ENCODE data around the gene ECE2. TPM values are rescaled to one million over a fixed set of nuclear protein-coding genes. Genes with fewer than 3 reads are reported as not detected.
"Not testable (repeated sequence)": the region's sequence is repeated elsewhere in the genome, so short reads cannot be mapped to it uniquely, and the experiment has no call there.

ECE2 gene
- total and polyA plus RNA-seq, 4 donors, result 3.6 to 23.1 (median 15.5) TPM

DNA sequence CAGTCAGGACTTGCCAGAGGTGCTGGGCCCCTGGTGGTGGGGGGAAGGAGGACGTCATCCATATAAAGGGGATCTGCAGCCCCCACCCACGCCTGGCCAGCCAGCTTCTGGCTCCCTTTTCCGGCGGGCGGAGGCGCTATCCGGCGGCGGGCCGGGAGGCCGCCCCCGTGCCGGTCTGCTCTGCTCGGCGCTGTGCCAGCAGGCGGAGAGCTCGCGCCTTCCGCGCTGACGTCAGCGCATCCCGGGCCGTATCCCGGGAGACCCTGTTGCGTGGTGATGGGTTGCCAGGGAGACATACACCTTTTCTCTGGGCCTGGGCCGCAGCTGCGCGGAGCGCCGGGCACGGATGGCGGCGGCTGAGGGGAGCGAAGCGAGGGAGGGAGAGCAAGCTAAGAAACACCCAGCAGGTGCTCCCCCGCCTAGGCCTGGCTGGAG lies 62.7 kb downstream of the ECE2 start:
- Histone ChIP-seq H3K27me3 (ENCODE audit: control insufficient read depth, insufficient read depth, low read length) (no peaks in the 10 kb centered on the region), H3K27ac (ENCODE audit: low read depth, low read length) (peak overlapping the region; percentile 96), H3K36me3 (ENCODE audit: control insufficient read depth, insufficient read depth, low read length) (peaks cover 52% of the 10 kb centered on the region), H3K4me1 (ENCODE audit: control insufficient read depth, insufficient read depth, low read length) (peaks cover 59% of the 10 kb centered on the region), H3K4me3 (ENCODE audit: low read depth, low read length) (peak overlapping the region; percentile 48), H3K9me3 (ENCODE audit: control insufficient read depth, insufficient read depth, low read length) (no peaks in the 10 kb centered on the region)
- peak; percentile 66 to 97 (median 86) for DNase-seq (ENCODE audit: low read depth in 4 of 6, low spot score in 6 of 6)
- WGBS (ENCODE audit: insufficient coverage), result 1% methylated on average over 37 of the region's 37 CpGs

DNA sequence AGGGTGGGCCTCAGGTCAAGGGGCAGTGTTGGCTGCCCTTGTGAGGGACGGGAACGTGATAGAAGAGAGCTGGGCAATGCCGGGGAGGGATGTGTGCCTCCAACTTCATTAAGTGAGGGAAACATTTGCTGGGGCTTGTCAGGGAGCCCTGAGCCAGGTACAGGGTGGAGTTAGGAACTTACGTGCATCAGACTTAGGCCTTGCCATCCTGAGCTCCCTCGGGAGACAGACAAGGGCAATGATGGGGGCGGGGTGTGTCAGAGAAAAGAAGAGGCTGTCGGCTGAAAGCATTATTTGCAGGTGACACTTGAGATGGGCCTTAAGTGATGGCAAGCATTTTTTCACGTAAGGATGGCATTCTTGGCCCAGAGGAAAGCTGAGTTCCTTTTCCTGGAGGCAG lies 63.2 kb downstream of the ECE2 start:
- H3K4me3 ChIP-seq (ENCODE audit: low read depth, low read length), result peak overlapping the region; percentile 48

DNA sequence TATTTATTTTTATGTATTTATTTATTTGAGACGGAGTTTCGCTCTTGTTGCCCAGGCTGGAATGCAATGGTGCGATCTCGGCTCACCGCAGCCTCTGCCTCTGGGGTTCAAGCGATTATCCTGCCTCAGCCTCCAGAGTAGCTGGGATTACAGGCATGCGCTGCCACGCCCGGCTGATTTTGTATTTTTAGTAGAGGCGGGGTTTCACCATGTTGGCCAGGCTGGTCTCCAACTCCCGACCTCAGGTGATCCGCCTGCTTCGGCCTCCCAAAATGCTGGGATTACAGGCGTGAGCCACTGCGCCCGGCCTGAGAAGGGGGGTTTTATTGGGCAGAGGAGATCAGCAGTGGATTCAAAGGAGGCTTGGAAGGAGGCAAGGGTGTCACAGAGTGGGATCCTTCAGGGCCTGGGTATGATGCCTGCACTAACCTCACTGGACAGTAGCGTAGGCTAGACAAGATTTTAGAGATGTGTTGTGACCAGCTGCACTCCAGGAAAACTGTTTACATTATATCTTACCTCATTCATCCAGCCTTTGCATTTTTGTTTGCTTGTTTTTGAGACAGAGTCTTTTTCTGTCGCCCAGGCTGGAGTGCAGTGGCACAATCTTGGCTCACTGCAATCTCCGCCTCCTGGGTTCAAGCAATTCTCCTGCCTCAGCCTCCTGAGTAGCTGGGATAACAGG lies 63.8 kb downstream of the ECE2 start:
- 82% methylated on average over 16 of the region's 19 CpGs for WGBS (ENCODE audit: insufficient coverage)
- DNase-seq (ENCODE audit: low read depth in 4 of 6, low spot score in 6 of 6); H3K27me3 ChIP-seq (ENCODE audit: control insufficient read depth, insufficient read depth, low read length); H3K4me3 ChIP-seq (ENCODE audit: low read depth, low read length); H3K9me3 ChIP-seq (ENCODE audit: control insufficient read depth, insufficient read depth, low read length): not testable (repeated sequence)
- peaks cover 66% of the 10 kb centered on the region for H3K4me1 ChIP-seq (ENCODE audit: control insufficient read depth, insufficient read depth, low read length)
- H3K36me3 ChIP-seq (ENCODE audit: control insufficient read depth, insufficient read depth, low read length), result peaks cover 48% of the 10 kb centered on the region
- peak overlapping the region; percentile 88 for H3K27ac ChIP-seq (ENCODE audit: low read depth, low read length)

More for the DNA sequence above, 63.2 kb downstream of the ECE2 start:
- DNase-seq (ENCODE audit: low read depth in 4 of 6, low spot score in 6 of 6), result peak in 1 of 6 donors; percentile 54
- peak overlapping the region; percentile 88 for H3K27ac ChIP-seq (ENCODE audit: low read depth, low read length)
- H3K27me3 ChIP-seq (ENCODE audit: control insufficient read depth, insufficient read depth, low read length), result no peaks in the 10 kb centered on the region
- H3K4me1 ChIP-seq (ENCODE audit: control insufficient read depth, insufficient read depth, low read length), result peaks cover 60% of the 10 kb centered on the region
- no peaks in the 10 kb centered on the region for H3K9me3 ChIP-seq (ENCODE audit: control insufficient read depth, insufficient read depth, low read length)
- WGBS (ENCODE audit: insufficient coverage), result 19% methylated on average over 8 of the region's 8 CpGs
- H3K36me3 ChIP-seq (ENCODE audit: control insufficient read depth, insufficient read depth, low read length), result peaks cover 48% of the 10 kb centered on the region

DNA sequence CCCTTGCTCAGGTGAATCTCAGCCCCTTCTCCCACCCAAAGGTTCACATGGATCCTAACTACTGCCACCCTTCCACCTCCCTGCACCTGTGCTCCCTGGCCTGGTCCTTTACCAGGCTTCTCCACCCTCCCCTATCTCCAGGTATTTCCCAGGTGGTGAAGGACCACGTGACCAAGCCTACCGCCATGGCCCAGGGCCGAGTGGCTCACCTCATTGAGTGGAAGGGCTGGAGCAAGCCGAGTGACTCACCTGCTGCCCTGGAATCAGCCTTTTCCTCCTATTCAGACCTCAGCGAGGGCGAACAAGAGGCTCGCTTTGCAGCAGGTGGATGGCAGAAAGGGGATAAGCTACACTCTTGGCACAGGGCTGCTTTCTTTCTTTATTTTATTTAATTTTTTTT lies 66.1 kb downstream of the ECE2 start:
- Histone ChIP-seq H3K36me3 (ENCODE audit: control insufficient read depth, insufficient read depth, low read length) (peaks cover 60% of the 10 kb centered on the region), H3K4me1 (ENCODE audit: control insufficient read depth, insufficient read depth, low read length) (peaks cover 72% of the 10 kb centered on the region), H3K27me3 (ENCODE audit: control insufficient read depth, insufficient read depth, low read length) (no peaks in the 10 kb centered on the region), H3K9me3 (ENCODE audit: control insufficient read depth, insufficient read depth, low read length) (no peaks in the 10 kb centered on the region), H3K27ac (ENCODE audit: low read depth, low read length) (no peak overlapping the region), H3K4me3 (ENCODE audit: low read depth, low read length) (no peak overlapping the region)
- DNase-seq (ENCODE audit: low read depth in 4 of 6, low spot score in 6 of 6), result no peak
- WGBS (ENCODE audit: insufficient coverage), result 94% methylated on average over 3 of the region's 7 CpGs

Small RNA genes lying within 50 kb of the gene (small RNA-seq; reads per million reads assigned to genes)
- gene MIR1224 (ENCODE audit: low replicate concordance), result 2.2 reads per million, percentile 90 among the genes with 10 or more reads in this experiment
- 452 reads per million, percentile 99 among the genes with 10 or more reads in this experiment for gene SNORD66 (ENCODE audit: low replicate concordance)

Other genes starting within 250 kb of the ECE2 start
- not detected for gene HTR3D, start 244.3 kb upstream of the ECE2 start, total RNA-seq
- gene HTR3D, start 244.3 kb upstream of the ECE2 start, polyA plus RNA-seq (ENCODE audit: insufficient read length in 2 of 2), result not detected
- not detected for gene HTR3C, start 223.0 kb upstream of the ECE2 start, total RNA-seq
- not detected for gene HTR3C, start 223.0 kb upstream of the ECE2 start, polyA plus RNA-seq (ENCODE audit: insufficient read length in 2 of 2)
- gene HTR3E, start 179.0 kb upstream of the ECE2 start, total RNA-seq, result not detected
- gene HTR3E, start 179.0 kb upstream of the ECE2 start, polyA plus RNA-seq (ENCODE audit: insufficient read length in 2 of 2), result not detected
- 10 to 100 TPM; 38.3 to 39.0 TPM for gene EIF2B5, start 140.7 kb upstream of the ECE2 start, total RNA-seq
- 10 to 100 TPM; 52.6 to 58.9 TPM for gene EIF2B5, start 140.7 kb upstream of the ECE2 start, polyA plus RNA-seq (ENCODE audit: insufficient read length in 2 of 2)
- gene DVL3, start 120.6 kb upstream of the ECE2 start, total RNA-seq, result 10 to 100 TPM; 20.7 to 43.7 TPM
- gene DVL3, start 120.6 kb upstream of the ECE2 start, polyA plus RNA-seq (ENCODE audit: insufficient read length in 2 of 2), result 100 to 1,000 TPM; 105 to 114 TPM
- gene AP2M1, start 101.2 kb upstream of the ECE2 start, total RNA-seq, result 100 to 1,000 TPM; 293 to 307 TPM
- 100 to 1,000 TPM; 523 to 556 TPM for gene AP2M1, start 101.2 kb upstream of the ECE2 start, polyA plus RNA-seq (ENCODE audit: insufficient read length in 2 of 2)
- gene ABCF3, start 89.8 kb upstream of the ECE2 start, total RNA-seq, result 10 to 100 TPM; 47.9 to 49.5 TPM
- gene ABCF3, start 89.8 kb upstream of the ECE2 start, polyA plus RNA-seq (ENCODE audit: insufficient read length in 2 of 2), result 10 to 100 TPM; 78.4 to 94.4 TPM
- 10 to 100 TPM in 1 of 2 donors, 1 to 10 TPM in 1; 4.6 to 12.0 TPM for gene VWA5B2, start 46.4 kb upstream of the ECE2 start, total RNA-seq
- gene VWA5B2, start 46.4 kb upstream of the ECE2 start, polyA plus RNA-seq (ENCODE audit: insufficient read length in 2 of 2), result 10 to 100 TPM; 36.4 to 55.5 TPM
- gene ALG3, start 27.1 kb upstream of the ECE2 start, total RNA-seq, result 10 to 100 TPM in 1 of 2 donors, 1 to 10 TPM in 1; 9.1 to 13.2 TPM
- 10 to 100 TPM; 25.4 to 29.4 TPM for gene ALG3, start 27.1 kb upstream of the ECE2 start, polyA plus RNA-seq (ENCODE audit: insufficient read length in 2 of 2)
- 1 to 10 TPM in 1 of 2 donors, under 1 TPM in 1; 0.40 to 1.9 TPM for gene EEF1AKMT4, start 26.4 kb upstream of the ECE2 start, total RNA-seq
- gene EEF1AKMT4, start 26.4 kb upstream of the ECE2 start, polyA plus RNA-seq (ENCODE audit: insufficient read length in 2 of 2), result 1 to 10 TPM; 1.8 to 1.9 TPM
- gene CAMK2N2, start 14.5 kb upstream of the ECE2 start, total RNA-seq, result 1 to 10 TPM; 9.1 to 9.6 TPM
- 100 to 1,000 TPM; 203 to 204 TPM for gene CAMK2N2, start 14.5 kb upstream of the ECE2 start, polyA plus RNA-seq (ENCODE audit: insufficient read length in 2 of 2)
- gene PSMD2, start 23.2 kb downstream of the ECE2 start, total RNA-seq, result 100 to 1,000 TPM; 177 to 237 TPM
- 100 to 1,000 TPM; 268 to 275 TPM for gene PSMD2, start 23.2 kb downstream of the ECE2 start, polyA plus RNA-seq (ENCODE audit: insufficient read length in 2 of 2)
- gene EIF4G1, start 38.6 kb downstream of the ECE2 start, total RNA-seq, result 100 to 1,000 TPM; 132 to 139 TPM
- 100 to 1,000 TPM; 187 TPM for gene EIF4G1, start 38.6 kb downstream of the ECE2 start, polyA plus RNA-seq (ENCODE audit: insufficient read length in 2 of 2)
- 10 to 100 TPM; 35.4 to 43.8 TPM for gene FAM131A, start 61.6 kb downstream of the ECE2 start, total RNA-seq
- gene FAM131A, start 61.6 kb downstream of the ECE2 start, polyA plus RNA-seq (ENCODE audit: insufficient read length in 2 of 2), result 10 to 100 TPM; 50.1 to 57.3 TPM
- gene CLCN2, start 85.6 kb downstream of the ECE2 start, total RNA-seq, result 10 to 100 TPM; 13.1 to 41.3 TPM
- gene CLCN2, start 85.6 kb downstream of the ECE2 start, polyA plus RNA-seq (ENCODE audit: insufficient read length in 2 of 2), result 10 to 100 TPM; 13.7 to 28.5 TPM
- 10 to 100 TPM; 45.4 to 76.9 TPM for gene POLR2H, start 85.7 kb downstream of the ECE2 start, total RNA-seq
- 10 to 100 TPM; 54.1 to 81.2 TPM for gene POLR2H, start 85.7 kb downstream of the ECE2 start, polyA plus RNA-seq (ENCODE audit: insufficient read length in 2 of 2)
- 1 to 10 TPM in 1 of 2 donors, under 1 TPM in 1; 0.40 to 2.6 TPM for gene THPO, start 102.2 kb downstream of the ECE2 start, total RNA-seq
- gene THPO, start 102.2 kb downstream of the ECE2 start, polyA plus RNA-seq (ENCODE audit: insufficient read length in 2 of 2), result 1 to 10 TPM; 1.8 to 2.0 TPM
- gene CHRD, start 104.0 kb downstream of the ECE2 start, total RNA-seq, result 10 to 100 TPM; 11.4 to 18.3 TPM
- gene CHRD, start 104.0 kb downstream of the ECE2 start, polyA plus RNA-seq (ENCODE audit: insufficient read length in 2 of 2), result 10 to 100 TPM; 17.4 to 23.7 TPM